Liver (tissue), 3 donors: ENCODE data around the gene VRTN.

Experiments used
- CTCF ChIP-seq: fragments of 150-350 bp; IDR thresholded peaks from 2 replicates; pipeline ENCODE4 v1.5.1; 2017; ENCODE audit warnings: improper control_type of control experiment, low read depth, low read length; ENCODE audit not compliant: missing input control
- RAD21 ChIP-seq, 2 donors: IDR thresholded peaks; 2 replicates each; pipeline ENCODE4 v1.6.1; 2016; ENCODE audit warnings: antibody characterized with exemption in 2 of 2, mild to moderate bottlenecking in 2 of 2
- REST ChIP-seq: IDR thresholded peaks from 2 replicates; pipeline ENCODE4 v1.6.1; 2016; ENCODE audit warnings: antibody characterized with exemption, mild to moderate bottlenecking
- RXRA ChIP-seq, 2 donors: IDR thresholded peaks; 2 replicates each; pipeline ENCODE4 v1.6.1; 2017 to 2018; ENCODE audit warnings: antibody characterized with exemption in 2 of 2, mild to moderate bottlenecking in 1 of 2
- TAF1 ChIP-seq: conservative IDR thresholded peaks from 2 replicates; pipeline ENCODE4 v1.6.1; 2016; ENCODE audit warnings: antibody characterized with exemption, mild to moderate bottlenecking
- donor health status: healthy.
- donor health status: healthy.

GRCh38 chr14:74391479-74391878, 43.2 kb downstream of the VRTN start:
- TF ChIP-seq CTCF (no peak), REST (no peak), RXRA (IDR thresholded peaks at IDR 0.05) (no peak), RAD21 (IDR thresholded peaks at IDR 0.05) (no peak), TAF1 (no peak)
